NB4 (cell line): ENCODE results near the gene SENP1.

Source experiments
- DNase-seq: peaks from one replicate; pipeline ENCODE4 v3.0.0; 2010; ENCODE audit warnings: low read depth
- H3K4me3 ChIP-seq: one replicate; pipeline ENCODE4 v1.5.1; 2011; ENCODE audit warnings: mild to moderate bottlenecking, low read depth, low read length, moderate library complexity
- CTCF ChIP-seq: IDR thresholded peaks from one replicate; pipeline ENCODE4 v1.5.1; 2012; ENCODE audit warnings: low read depth, low read length
- MAX ChIP-seq: IDR thresholded peaks from 2 replicates; pipeline ENCODE4 v1.6.1; 2011; ENCODE audit warnings: low read depth, low read length
- MYC ChIP-seq: IDR thresholded peaks from 2 replicates; pipeline ENCODE4 v1.6.1; 2011; ENCODE audit warnings: low read depth, low read length
- POLR2A ChIP-seq: IDR thresholded peaks from 2 replicates; pipeline ENCODE4 v1.6.1; 2011; ENCODE audit warnings: mild to moderate bottlenecking; ENCODE audit not compliant: insufficient read length; ENCODE audit errors: extremely low read depth

Gene SENP1

DNA sequence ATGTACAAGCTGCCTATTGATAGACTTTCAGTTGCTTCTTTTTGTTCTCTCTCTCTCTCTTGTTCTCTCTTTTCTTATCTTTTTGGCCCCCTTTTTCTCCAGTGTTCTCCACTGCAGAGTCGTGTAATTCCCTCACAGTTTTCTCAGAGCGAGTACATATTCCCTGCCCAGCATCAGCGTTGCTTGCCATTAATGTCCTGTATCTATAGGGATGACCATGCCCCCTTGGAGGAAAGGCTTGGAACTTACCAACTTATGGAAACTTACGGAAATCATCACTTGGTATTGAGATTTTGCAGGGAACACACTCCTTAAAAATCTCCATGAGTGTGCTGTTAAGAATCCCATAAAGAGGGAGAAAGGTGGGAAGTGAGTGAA lies 87.3 kb downstream of the SENP1 start:
- TF ChIP-seq MAX (no peak), CTCF (no peak), POLR2A (no peak), MYC (no peak)
- no peak overlapping the region for H3K4me3 ChIP-seq
- DNase-seq = no peak

DNA sequence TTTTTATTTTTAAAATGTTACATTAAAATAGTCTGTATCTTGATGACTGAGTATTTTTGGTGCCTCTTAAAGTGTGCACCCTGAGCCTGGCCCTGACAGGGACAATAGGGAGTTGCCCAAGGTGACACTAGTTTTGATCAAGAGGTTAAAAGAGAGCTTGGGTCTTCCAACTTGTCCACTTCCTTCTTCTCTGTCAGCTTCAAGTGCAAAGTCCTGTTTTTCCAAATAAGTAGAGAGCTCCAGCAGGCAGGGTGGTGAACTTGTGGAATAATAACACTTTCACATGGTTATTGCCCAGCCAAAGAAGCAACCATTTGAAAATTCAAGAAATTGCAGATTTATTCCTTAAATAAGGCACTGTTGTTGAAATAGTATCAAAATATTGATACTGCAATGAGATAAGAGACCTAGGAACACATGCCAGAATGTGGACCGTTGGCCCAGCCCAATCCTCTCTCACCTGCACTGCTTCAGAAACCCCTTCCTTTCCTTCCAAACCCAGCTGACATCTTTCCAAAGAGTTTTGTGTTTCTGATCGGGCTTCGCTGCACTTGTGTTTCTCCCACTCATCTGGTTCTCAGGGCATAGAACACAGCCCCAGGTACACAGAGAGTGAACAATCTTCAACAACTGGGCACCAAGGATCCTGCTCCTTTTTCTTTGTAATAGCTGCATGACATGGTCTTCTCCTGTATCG lies 87.8 kb downstream of the SENP1 start:
- TF ChIP-seq POLR2A (no peak), MAX (no peak), CTCF (no peak), MYC (no peak)
- no peak for DNase-seq
- no peak overlapping the region for H3K4me3 ChIP-seq

DNA sequence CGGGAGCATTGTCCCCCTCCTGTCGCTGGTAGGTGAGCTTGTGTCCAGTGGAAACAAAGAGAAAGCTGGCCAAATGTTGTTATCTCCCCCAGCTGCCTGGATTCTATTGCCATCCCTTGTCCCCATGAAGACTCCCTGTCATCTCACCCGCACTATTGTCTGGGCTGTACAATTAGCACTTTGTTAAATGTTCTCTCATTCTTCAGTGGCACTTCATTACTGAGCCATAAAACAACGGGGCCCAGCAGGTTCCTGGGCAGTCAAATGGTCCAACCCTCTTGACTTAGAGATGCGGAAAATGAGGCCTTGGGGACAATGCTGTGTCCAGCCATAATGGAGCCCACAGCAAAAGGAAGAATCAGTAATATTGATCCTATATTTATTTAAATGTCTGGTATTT lies 88.4 kb downstream of the SENP1 start:
- H3K4me3 ChIP-seq = no peak overlapping the region
- no peak for DNase-seq
- TF ChIP-seq MYC (no peak), CTCF (no peak), MAX (no peak), POLR2A (no peak)

- no peak overlapping the region for H3K4me3 ChIP-seq
- TF ChIP-seq CTCF = no peak
- no peak for TF ChIP-seq MAX
- TF ChIP-seq POLR2A = no peak
- no peak for TF ChIP-seq MYC
- no peak for DNase-seq
Observed at GRCh38 chr12:48016373-48017020, 89.4 kb downstream of the SENP1 start.

- no peak for TF ChIP-seq CTCF
- no peak for TF ChIP-seq MYC
- no peak for TF ChIP-seq MAX
- no peak for TF ChIP-seq POLR2A
- DNase-seq = no peak
- H3K4me3 ChIP-seq = no peak overlapping the region
Observed at GRCh38 chr12:48015954-48016353, 89.9 kb downstream of the SENP1 start.
